Astrocyte (in vitro differentiated cells and primary cell): ENCODE data around the gene N4BP2. TPM values are rescaled to one million over a fixed set of nuclear protein-coding genes. Genes with fewer than 3 reads are reported as not detected.

Experiments
- DNase-seq: peaks from one replicate; pipeline ENCODE4 v3.0.0-alpha.2; 2010; ENCODE audit warnings: low read depth
- FAIRE-seq: peaks from 2 replicates; lab custom pipeline; 2011; peaks lifted over from hg19 to GRCh38; lab: Jason Lieb, UNC
- H2AFZ ChIP-seq: 2 replicates; pipeline ENCODE4 v1.6.0; 2012; ENCODE audit warnings: low read depth, low read length, inconsistent platforms
- H3K27ac ChIP-seq: 2 replicates; pipeline ENCODE4 v1.5.1; 2011; ENCODE audit warnings: low read depth, low read length, inconsistent platforms
- H3K27me3 ChIP-seq: 2 replicates; pipeline ENCODE4 v1.6.0; 2011; ENCODE audit warnings: low read length, inconsistent platforms; ENCODE audit not compliant: insufficient read depth
- H3K36me3 ChIP-seq: 2 replicates; pipeline ENCODE4 v1.5.1; 2011; ENCODE audit warnings: low read length, inconsistent platforms; ENCODE audit not compliant: insufficient read depth
- H3K4me1 ChIP-seq: 2 replicates; pipeline ENCODE4 v1.5.1; 2011; ENCODE audit warnings: low read length, inconsistent platforms; ENCODE audit not compliant: insufficient read depth
- H3K4me2 ChIP-seq: 2 replicates; pipeline ENCODE4 v1.6.0; 2012; ENCODE audit warnings: low read length, inconsistent platforms
- H3K4me3 ChIP-seq: 2 replicates; pipeline ENCODE4 v1.5.1; 2011; ENCODE audit warnings: low read depth, mild to moderate bottlenecking, low read length, inconsistent platforms; ENCODE audit not compliant: insufficient read depth
- H3K79me2 ChIP-seq: 2 replicates; pipeline ENCODE4 v1.6.0; 2012; ENCODE audit warnings: mild to moderate bottlenecking, low read length, inconsistent platforms; ENCODE audit not compliant: insufficient read depth
- H3K9ac ChIP-seq: 2 replicates; pipeline ENCODE4 v1.6.0; 2012; ENCODE audit warnings: mild to moderate bottlenecking, low read length, inconsistent platforms
- H3K9me3 ChIP-seq: 2 replicates; pipeline ENCODE4 v1.5.1; 2012; ENCODE audit warnings: low read depth, mild to moderate bottlenecking, low read length, inconsistent platforms; ENCODE audit not compliant: insufficient read depth
- H4K20me1 ChIP-seq: 2 replicates; pipeline ENCODE4 v1.6.0; 2012; ENCODE audit warnings: low read length, inconsistent platforms; ENCODE audit not compliant: insufficient read depth
- H3K27ac Mint-ChIP-seq: one replicate; pipeline ENCODE4 v1.8.0; 2021; ENCODE audit warnings: mild to moderate bottlenecking, mixed read lengths; ENCODE audit not compliant: unreplicated experiment
- H3K27me3 Mint-ChIP-seq: one replicate; pipeline ENCODE4 v1.8.0; 2021; ENCODE audit warnings: low read depth, mixed read lengths; ENCODE audit not compliant: unreplicated experiment
- H3K36me3 Mint-ChIP-seq: one replicate; pipeline ENCODE4 v1.8.0; 2021; ENCODE audit warnings: low read depth, mixed read lengths; ENCODE audit not compliant: unreplicated experiment
- H3K4me1 Mint-ChIP-seq: one replicate; pipeline ENCODE4 v1.8.0; 2021; ENCODE audit warnings: low read depth, mixed read lengths; ENCODE audit not compliant: unreplicated experiment
- H3K4me3 Mint-ChIP-seq: one replicate; pipeline ENCODE4 v1.8.0; 2021; ENCODE audit warnings: mild to moderate bottlenecking, moderate library complexity, mixed read lengths; ENCODE audit not compliant: unreplicated experiment
- H3K9me3 Mint-ChIP-seq: one replicate; pipeline ENCODE4 v1.8.0; 2021; ENCODE audit warnings: mild to moderate bottlenecking, mixed read lengths; ENCODE audit not compliant: unreplicated experiment
- EZH2 ChIP-seq: IDR thresholded peaks from 2 replicates; pipeline ENCODE4 v1.6.1; 2012; ENCODE audit warnings: mild to moderate bottlenecking, low read length, inconsistent platforms; ENCODE audit not compliant: insufficient read depth
- total RNA-seq: library from RNA; stranded (reverse); gene quantifications from 2 replicates; pipeline ENCODE4 v1.2.1, GENCODE V29; 2021
- TF ChIP-seq, protein P1 (sequence below): IDR thresholded peaks from 2 replicates; pipeline ENCODE4 v1.5.1; 2011; ENCODE audit warnings: low read depth, mild to moderate bottlenecking, inconsistent platforms, low read length, moderate library complexity; ENCODE audit not compliant: insufficient read depth

Gene N4BP2
- total RNA-seq, 1 donor from 2014 or later = 14.5 TPM

DNA sequence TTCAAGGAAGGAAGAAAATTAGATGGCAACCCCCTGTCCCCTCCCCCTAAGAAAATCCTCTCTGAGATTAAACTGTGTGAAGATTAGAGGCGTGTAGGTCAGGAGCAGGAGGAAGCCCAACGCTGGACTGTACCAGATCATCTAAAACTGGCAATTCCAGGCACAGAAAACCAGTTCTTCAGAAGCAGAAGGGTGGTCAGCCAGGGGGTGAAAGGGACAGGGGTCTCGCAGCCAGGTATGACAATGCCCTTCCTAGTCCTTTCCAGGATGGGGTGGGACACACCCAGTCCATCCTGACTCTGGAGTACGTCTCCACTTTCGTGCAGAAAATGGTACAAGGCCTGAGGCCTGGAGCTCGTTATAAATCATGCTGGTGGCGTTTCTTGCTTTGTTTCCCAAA, 136.9 kb downstream of the N4BP2 start:
- Histone ChIP-seq H2AFZ (no peak overlapping the region), H3K4me2 (no peak overlapping the region), H4K20me1 (no peaks in the 10 kb centered on the region), H3K79me2 (no peaks in the 10 kb centered on the region), H3K36me3 (no peaks in the 10 kb centered on the region), H3K4me3 (no peak overlapping the region), H3K27ac (no peak overlapping the region), H3K27me3 (no peaks in the 10 kb centered on the region), H3K9ac (no peak overlapping the region), H3K4me1 (no peaks in the 10 kb centered on the region), H3K9me3 (no peaks in the 10 kb centered on the region)
- Mint-ChIP-seq H3K4me3 (no peak overlapping the region), H3K27ac (no peak overlapping the region), H3K27me3 (peaks cover 10% of the 10 kb centered on the region), H3K9me3 (no peaks in the 10 kb centered on the region), H3K4me1 (no peaks in the 10 kb centered on the region), H3K36me3 (peaks cover 1% of the 10 kb centered on the region)
- FAIRE-seq = no peak
- no peak for TF ChIP-seq EZH2
- TF ChIP-seq, protein P1, sequence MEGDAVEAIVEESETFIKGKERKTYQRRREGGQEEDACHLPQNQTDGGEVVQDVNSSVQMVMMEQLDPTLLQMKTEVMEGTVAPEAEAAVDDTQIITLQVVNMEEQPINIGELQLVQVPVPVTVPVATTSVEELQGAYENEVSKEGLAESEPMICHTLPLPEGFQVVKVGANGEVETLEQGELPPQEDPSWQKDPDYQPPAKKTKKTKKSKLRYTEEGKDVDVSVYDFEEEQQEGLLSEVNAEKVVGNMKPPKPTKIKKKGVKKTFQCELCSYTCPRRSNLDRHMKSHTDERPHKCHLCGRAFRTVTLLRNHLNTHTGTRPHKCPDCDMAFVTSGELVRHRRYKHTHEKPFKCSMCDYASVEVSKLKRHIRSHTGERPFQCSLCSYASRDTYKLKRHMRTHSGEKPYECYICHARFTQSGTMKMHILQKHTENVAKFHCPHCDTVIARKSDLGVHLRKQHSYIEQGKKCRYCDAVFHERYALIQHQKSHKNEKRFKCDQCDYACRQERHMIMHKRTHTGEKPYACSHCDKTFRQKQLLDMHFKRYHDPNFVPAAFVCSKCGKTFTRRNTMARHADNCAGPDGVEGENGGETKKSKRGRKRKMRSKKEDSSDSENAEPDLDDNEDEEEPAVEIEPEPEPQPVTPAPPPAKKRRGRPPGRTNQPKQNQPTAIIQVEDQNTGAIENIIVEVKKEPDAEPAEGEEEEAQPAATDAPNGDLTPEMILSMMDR = no peak
- no peak for DNase-seq

DNA sequence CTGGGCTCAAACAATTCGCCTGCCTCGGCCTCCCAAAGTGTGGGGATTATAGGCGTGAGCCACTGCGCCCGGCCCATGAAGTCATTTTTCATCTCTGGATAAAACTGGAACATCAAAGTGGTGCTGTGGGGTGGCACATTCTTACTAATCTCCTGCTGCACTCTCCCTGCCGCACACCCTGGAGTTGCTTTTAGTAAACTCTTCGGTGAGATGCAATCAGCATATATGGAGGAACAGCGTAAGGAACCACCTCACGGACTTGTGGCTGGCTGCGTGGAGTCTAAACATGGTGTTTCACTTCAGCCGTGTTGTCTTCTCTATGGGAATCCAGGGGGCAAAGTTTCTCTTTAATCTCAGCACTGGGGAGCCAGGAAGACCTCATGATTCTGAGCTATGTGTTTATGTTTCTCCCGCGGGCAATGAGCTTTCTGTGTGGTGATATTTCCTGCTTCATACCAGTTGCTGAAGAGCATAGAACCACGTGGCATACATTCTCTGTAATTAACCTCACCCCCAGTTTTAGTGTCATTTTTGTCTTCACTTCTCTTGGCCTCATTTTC, 138.0 kb downstream of the N4BP2 start:
- H3K4me1 Mint-ChIP-seq = no peaks in the 10 kb centered on the region
- H2AFZ ChIP-seq = peak overlapping the region; percentile 35
- no peaks in the 10 kb centered on the region for H3K9me3 ChIP-seq
- H3K36me3 ChIP-seq = no peaks in the 10 kb centered on the region
- H3K27me3 ChIP-seq = no peaks in the 10 kb centered on the region
- DNase-seq (no peak), FAIRE-seq (no peak)
- H4K20me1 ChIP-seq = no peaks in the 10 kb centered on the region
- H3K4me1 ChIP-seq = no peaks in the 10 kb centered on the region
- H3K4me2 ChIP-seq = peak overlapping the region; percentile 45
- H3K79me2 ChIP-seq = no peaks in the 10 kb centered on the region
- H3K4me3 ChIP-seq = no peak overlapping the region
- H3K36me3 Mint-ChIP-seq = peaks cover 1% of the 10 kb centered on the region
- H3K4me3 Mint-ChIP-seq = no peak overlapping the region
- no peaks in the 10 kb centered on the region for H3K9me3 Mint-ChIP-seq
- TF ChIP-seq, protein P1 = no peak
- no peak for TF ChIP-seq EZH2
- peaks cover 10% of the 10 kb centered on the region for H3K27me3 Mint-ChIP-seq
- H3K9ac ChIP-seq = no peak overlapping the region
- H3K27ac ChIP-seq = no peak overlapping the region
- no peak overlapping the region for H3K27ac Mint-ChIP-seq
